ENCODE results near the gene ZRANB1. TPM values are rescaled to one million over a fixed set of nuclear protein-coding genes. Genes with fewer than 3 reads are reported as not detected.

The ZRANB1 gene
- total RNA-seq, 1 donor from 2014 or later, result 18.7 TPM

DNA sequence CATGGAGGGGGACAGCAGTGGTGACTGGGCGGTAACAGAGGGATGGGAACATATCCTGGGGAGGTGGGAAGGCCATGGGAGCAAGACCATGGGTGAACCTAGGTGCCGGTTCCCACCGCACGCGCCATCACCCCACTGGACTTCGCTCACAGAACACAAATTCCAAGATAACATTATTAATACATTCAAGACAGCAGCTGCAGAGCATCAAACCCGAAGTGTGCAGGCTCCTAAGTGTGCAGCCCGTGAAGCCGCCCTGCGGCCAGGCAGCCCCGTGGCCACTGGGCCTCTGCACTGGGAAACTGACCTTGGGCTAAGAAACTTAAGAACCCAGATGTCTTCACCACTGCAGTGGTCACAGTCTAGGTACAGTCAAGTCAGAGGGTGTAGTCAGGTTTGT is 42.8 kb upstream of the ZRANB1 start:
- intact Hi-C loops (cut with DNase I), result no loop called here
- Histone ChIP-seq H3K27ac (no peak overlapping the region), H3K4me1 (no peaks in the 10 kb centered on the region), H3K9me3 (no peaks in the 10 kb centered on the region), H3K4me3 (no peak overlapping the region), H3K36me3 (no peaks in the 10 kb centered on the region), H3K27me3 (ENCODE audit: low read depth) (peaks cover 10% of the 10 kb centered on the region)
- TF ChIP-seq, protein P1, sequence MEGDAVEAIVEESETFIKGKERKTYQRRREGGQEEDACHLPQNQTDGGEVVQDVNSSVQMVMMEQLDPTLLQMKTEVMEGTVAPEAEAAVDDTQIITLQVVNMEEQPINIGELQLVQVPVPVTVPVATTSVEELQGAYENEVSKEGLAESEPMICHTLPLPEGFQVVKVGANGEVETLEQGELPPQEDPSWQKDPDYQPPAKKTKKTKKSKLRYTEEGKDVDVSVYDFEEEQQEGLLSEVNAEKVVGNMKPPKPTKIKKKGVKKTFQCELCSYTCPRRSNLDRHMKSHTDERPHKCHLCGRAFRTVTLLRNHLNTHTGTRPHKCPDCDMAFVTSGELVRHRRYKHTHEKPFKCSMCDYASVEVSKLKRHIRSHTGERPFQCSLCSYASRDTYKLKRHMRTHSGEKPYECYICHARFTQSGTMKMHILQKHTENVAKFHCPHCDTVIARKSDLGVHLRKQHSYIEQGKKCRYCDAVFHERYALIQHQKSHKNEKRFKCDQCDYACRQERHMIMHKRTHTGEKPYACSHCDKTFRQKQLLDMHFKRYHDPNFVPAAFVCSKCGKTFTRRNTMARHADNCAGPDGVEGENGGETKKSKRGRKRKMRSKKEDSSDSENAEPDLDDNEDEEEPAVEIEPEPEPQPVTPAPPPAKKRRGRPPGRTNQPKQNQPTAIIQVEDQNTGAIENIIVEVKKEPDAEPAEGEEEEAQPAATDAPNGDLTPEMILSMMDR (IDR thresholded peaks at IDR 0.05), result no peak
- DNase-seq, result no peak
- no peak for ATAC-seq

DNA sequence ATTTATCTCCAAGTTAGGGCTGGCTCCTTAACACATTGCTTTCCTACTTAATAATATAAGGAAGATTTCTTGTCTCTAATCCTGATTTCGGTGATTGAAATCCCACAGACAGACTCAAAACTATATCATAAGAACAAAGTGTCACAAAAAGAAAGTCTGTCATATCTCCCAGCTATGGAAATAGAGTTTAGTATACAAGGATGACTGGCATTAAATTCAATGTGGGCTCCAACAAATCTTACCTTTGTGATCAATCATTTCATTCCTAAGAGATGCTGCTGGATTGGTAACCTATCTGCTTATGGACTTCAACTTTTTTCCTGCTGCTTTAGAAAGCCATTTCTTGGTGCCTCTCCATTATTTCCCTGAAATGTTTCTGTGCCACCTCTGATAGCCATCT is 39.5 kb upstream of the ZRANB1 start:
- Histone ChIP-seq H3K9me3 (no peaks in the 10 kb centered on the region), H3K4me1 (no peaks in the 10 kb centered on the region), H3K27me3 (ENCODE audit: low read depth) (peaks cover 10% of the 10 kb centered on the region), H3K27ac (no peak overlapping the region), H3K36me3 (no peaks in the 10 kb centered on the region), H3K4me3 (no peak overlapping the region)
- intact Hi-C loops (cut with DNase I), result no loop called here
- DNase-seq (no peak), ATAC-seq (no peak)
- TF ChIP-seq, protein P1 (IDR thresholded peaks at IDR 0.05), result no peak

DNA sequence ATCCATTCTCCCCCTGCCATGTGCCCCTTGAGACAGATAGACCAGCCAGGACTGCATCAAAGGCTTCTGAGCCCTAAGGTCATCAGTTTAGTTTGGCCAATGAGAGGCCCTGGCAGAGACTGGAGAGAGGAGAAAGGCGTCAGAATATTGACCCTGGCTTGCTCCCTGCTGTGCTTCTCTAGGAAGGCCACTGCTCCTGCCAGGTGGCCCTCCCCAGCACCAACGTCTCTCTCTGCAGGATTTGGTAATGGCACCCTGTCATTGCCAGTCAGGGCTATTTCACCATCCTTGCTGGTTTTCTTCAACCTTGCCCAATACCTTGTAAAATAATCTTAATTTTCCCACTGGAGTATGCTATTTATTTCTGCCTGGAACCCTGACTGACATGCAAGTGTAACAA is 38.8 kb upstream of the ZRANB1 start:
- intact Hi-C loops (cut with DNase I), result no loop called here
- no peak overlapping the region for H3K4me3 ChIP-seq

DNA sequence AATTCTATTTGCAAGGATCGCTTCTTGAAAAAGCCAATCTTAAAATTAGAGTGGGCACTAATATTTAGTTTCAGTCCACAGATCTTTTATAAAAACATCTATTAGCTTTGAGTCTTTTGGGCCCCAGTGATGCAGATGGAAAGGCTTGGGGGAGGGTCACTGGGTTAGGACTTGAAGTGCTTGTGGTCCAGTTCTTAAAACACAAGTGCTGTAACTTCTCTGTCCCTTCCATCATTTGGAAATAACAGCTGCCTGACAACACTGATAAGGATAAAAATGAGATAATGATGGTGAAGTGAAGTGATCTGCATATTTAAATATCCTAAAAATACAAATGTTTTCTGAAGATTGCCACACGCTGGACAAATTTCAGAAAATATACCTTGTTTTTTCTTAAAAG is 37.1 kb upstream of the ZRANB1 start:
- Histone ChIP-seq H3K27me3 (ENCODE audit: low read depth) (no peaks in the 10 kb centered on the region), H3K4me3 (no peak overlapping the region), H3K27ac (no peak overlapping the region), H3K9me3 (no peaks in the 10 kb centered on the region), H3K36me3 (no peaks in the 10 kb centered on the region), H3K4me1 (no peaks in the 10 kb centered on the region)
- intact Hi-C loops (cut with DNase I), result no loop called here
- TF ChIP-seq, protein P1 (IDR thresholded peaks at IDR 0.05), result no peak
- ATAC-seq (no peak), DNase-seq (no peak)

More for the DNA sequence above, 38.8 kb upstream of the ZRANB1 start:
- Histone ChIP-seq H3K9me3 (no peaks in the 10 kb centered on the region), H3K27ac (no peak overlapping the region), H3K36me3 (no peaks in the 10 kb centered on the region), H3K27me3 (ENCODE audit: low read depth) (peaks cover 10% of the 10 kb centered on the region), H3K4me1 (no peaks in the 10 kb centered on the region)
- ATAC-seq (no peak), DNase-seq (no peak)
- TF ChIP-seq, protein P1 (IDR thresholded peaks at IDR 0.05), result no peak

DNA sequence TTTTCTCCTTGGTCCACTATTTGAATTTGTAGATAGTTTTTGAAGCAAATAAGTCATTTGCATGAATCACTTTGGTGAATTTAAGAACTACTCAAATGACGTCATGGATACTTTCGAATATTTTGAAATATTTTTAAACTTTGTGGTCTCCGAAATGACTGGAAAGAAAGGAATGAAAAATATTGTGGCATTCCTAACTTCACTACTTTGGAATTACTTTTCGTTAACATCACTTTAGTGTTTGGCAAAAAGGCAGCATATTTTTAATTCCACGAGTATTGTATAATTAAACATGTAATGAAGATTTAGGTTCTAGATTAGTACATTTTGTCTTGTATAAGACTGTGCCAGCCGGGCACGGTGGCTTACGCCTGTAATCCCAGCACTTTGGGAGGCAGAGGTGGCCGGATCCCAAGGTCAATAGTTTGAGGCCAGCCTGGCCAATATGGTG is 35.3 kb upstream of the ZRANB1 start:
- H3K4me3 ChIP-seq, result no peak overlapping the region
- TF ChIP-seq, protein P1 (IDR thresholded peaks at IDR 0.05), result no peak
- H3K36me3 ChIP-seq, result no peaks in the 10 kb centered on the region
- no peaks in the 10 kb centered on the region for H3K27me3 ChIP-seq (ENCODE audit: low read depth)
- H3K9me3 ChIP-seq, result no peaks in the 10 kb centered on the region
- H3K27ac ChIP-seq, result no peak overlapping the region
- DNase-seq, result no peak
- no peak for ATAC-seq
- peaks cover 10% of the 10 kb centered on the region for H3K4me1 ChIP-seq
- intact Hi-C loops (cut with DNase I), result no loop called here

DNA sequence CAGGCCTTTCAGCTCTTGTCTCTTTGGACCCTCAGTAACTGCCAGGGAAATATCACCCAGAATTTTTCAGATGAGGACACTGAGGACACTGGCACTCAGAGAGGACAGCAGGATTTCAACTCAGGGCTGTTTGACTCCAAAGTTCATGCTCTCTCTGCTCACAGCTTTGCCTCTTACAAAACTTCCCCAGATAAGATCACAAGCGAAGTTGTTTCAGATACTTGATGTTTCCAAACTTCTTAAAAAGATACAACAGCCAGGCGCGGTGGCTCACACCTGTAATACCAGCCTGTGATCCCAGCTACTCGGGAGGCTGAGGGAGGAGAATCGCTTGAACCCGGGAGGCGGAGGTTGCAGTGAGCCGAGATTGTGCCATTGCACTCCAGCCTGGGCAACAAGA is 32.4 kb upstream of the ZRANB1 start:
- TF ChIP-seq, protein P1 (IDR thresholded peaks at IDR 0.05), result no peak
- Histone ChIP-seq H3K36me3 (no peaks in the 10 kb centered on the region), H3K27ac (no peak overlapping the region), H3K4me1 (peaks cover 22% of the 10 kb centered on the region), H3K4me3 (no peak overlapping the region), H3K27me3 (ENCODE audit: low read depth) (no peaks in the 10 kb centered on the region), H3K9me3 (no peaks in the 10 kb centered on the region)
- DNase-seq (no peak), ATAC-seq (no peak)
- intact Hi-C loops (cut with DNase I), result no loop called here

All from lower lobe of right lung (tissue), 2 donors.